H9 (cell line): Measurements from ENCODE around the gene LEPROT. TPM values are rescaled to one million over a fixed set of nuclear protein-coding genes. Genes with fewer than 3 reads are reported as not detected.

ENCODE experiments used
- DNase-seq: peaks from one replicate; pipeline ENCODE4 v3.0.0-alpha.2; 2017
- H2AFZ ChIP-seq: one replicate; pipeline ENCODE4 v1.6.1; 2013; ENCODE audit warnings: mild to moderate bottlenecking, low read length, control low read depth, moderate library complexity
- H2AK5ac ChIP-seq: 2 replicates; pipeline ENCODE4 v1.6.1; 2013; ENCODE audit warnings: low read length, control low read depth, mixed read lengths; ENCODE audit not compliant: insufficient read length
- H2BK120ac ChIP-seq: one replicate; pipeline ENCODE4 v1.6.1; 2013; ENCODE audit warnings: low read depth, mild to moderate bottlenecking, low read length, control low read depth, inconsistent platforms; ENCODE audit not compliant: poor library complexity, severe bottlenecking
- H2BK12ac ChIP-seq: 2 replicates; pipeline ENCODE4 v1.6.1; 2013; ENCODE audit warnings: low read length, control low read depth, mixed read lengths, low read depth; ENCODE audit not compliant: insufficient read length
- H2BK15ac ChIP-seq: 2 replicates; pipeline ENCODE4 v1.6.1; 2013; ENCODE audit warnings: low read depth, low read length, control low read depth
- H2BK20ac ChIP-seq: one replicate; pipeline ENCODE4 v1.6.1; 2013; ENCODE audit warnings: low read depth, mild to moderate bottlenecking, low read length, control low read depth, inconsistent platforms; ENCODE audit not compliant: poor library complexity, severe bottlenecking
- H2BK5ac ChIP-seq: 2 replicates; pipeline ENCODE4 v1.6.1; 2013; ENCODE audit warnings: low read length, control low read depth, mixed read lengths; ENCODE audit not compliant: insufficient read length
- H3K14ac ChIP-seq: 2 replicates; pipeline ENCODE4 v1.6.1; 2013; ENCODE audit warnings: low read length, control low read depth; ENCODE audit not compliant: insufficient read depth
- H3K18ac ChIP-seq: 2 replicates; pipeline ENCODE4 v1.6.1; 2013; ENCODE audit warnings: low read depth, mild to moderate bottlenecking, mixed read lengths, low read length, control low read depth; ENCODE audit not compliant: insufficient read length
- H3K23ac ChIP-seq: 2 replicates; pipeline ENCODE4 v1.6.1; 2013; ENCODE audit warnings: low read length, control low read depth, mixed read lengths, low read depth; ENCODE audit not compliant: insufficient read length
- H3K23me2 ChIP-seq: 2 replicates; pipeline ENCODE4 v1.6.1; 2013; ENCODE audit warnings: low read depth, mild to moderate bottlenecking, mixed read lengths, low read length, control low read depth; ENCODE audit not compliant: insufficient read length, poor library complexity, severe bottlenecking
- H3K27ac ChIP-seq: 2 replicates; pipeline ENCODE4 v1.5.1; 2013; ENCODE audit warnings: low read length, control low read depth, mixed read lengths, low read depth; ENCODE audit not compliant: insufficient read length
- H3K27me3 ChIP-seq: 2 replicates; pipeline ENCODE4 v1.6.1; 2013; ENCODE audit warnings: low read length, control low read depth, inconsistent platforms; ENCODE audit not compliant: insufficient read depth
- H3K4ac ChIP-seq: 2 replicates; pipeline ENCODE4 v1.6.1; 2013; ENCODE audit warnings: low read depth, mild to moderate bottlenecking, control low read depth, inconsistent platforms, low read length, moderate library complexity
- H3K4me1 ChIP-seq: 2 replicates; pipeline ENCODE4 v1.6.1; 2013; ENCODE audit warnings: low read length, control low read depth, inconsistent platforms; ENCODE audit not compliant: insufficient read depth
- H3K4me2 ChIP-seq: 2 replicates; pipeline ENCODE4 v1.6.1; 2013; ENCODE audit warnings: low read length, control low read depth, mixed read lengths; ENCODE audit not compliant: insufficient read length, insufficient read depth
- H3K56ac ChIP-seq: 2 replicates; pipeline ENCODE4 v1.6.1; 2013; ENCODE audit warnings: low read depth, mild to moderate bottlenecking, mixed read lengths, low read length, control low read depth; ENCODE audit not compliant: insufficient read length
- H3K79me1 ChIP-seq: 2 replicates; pipeline ENCODE4 v1.6.1; 2013; ENCODE audit warnings: low read depth, mild to moderate bottlenecking, moderate library complexity, low read length, control low read depth, inconsistent platforms; ENCODE audit not compliant: insufficient read depth, poor library complexity, severe bottlenecking
- H3K79me2 ChIP-seq: 2 replicates; pipeline ENCODE4 v1.6.1; 2013; ENCODE audit warnings: low read length, control low read depth, inconsistent platforms; ENCODE audit not compliant: insufficient read depth
- H3K9ac ChIP-seq: 2 replicates; pipeline ENCODE4 v1.6.1; 2013; ENCODE audit warnings: low read length, control low read depth, mixed read lengths; ENCODE audit not compliant: insufficient read length; ENCODE audit errors: extremely low read depth
- H3K9me3 ChIP-seq: one replicate; pipeline ENCODE4 v1.6.1; 2013; ENCODE audit warnings: low read depth, low read length, inconsistent platforms; ENCODE audit not compliant: control insufficient read depth
- H3T11ph ChIP-seq: one replicate; pipeline ENCODE4 v1.6.1; 2013; ENCODE audit warnings: mild to moderate bottlenecking, low read length, control low read depth, inconsistent platforms
- H4K20me1 ChIP-seq: one replicate; pipeline ENCODE4 v1.6.1; 2013; ENCODE audit not compliant: control insufficient read depth, insufficient read length, insufficient read depth
- H4K5ac ChIP-seq: 2 replicates; pipeline ENCODE4 v1.6.1; 2013; ENCODE audit warnings: low read depth, mild to moderate bottlenecking, mixed read lengths, low read length, control low read depth; ENCODE audit not compliant: insufficient read length
- H4K8ac ChIP-seq: replicated peaks from 2 replicates; pipeline ENCODE4 v1.6.1; 2013; ENCODE audit warnings: low read length, control low read depth, mixed read lengths, low read depth; ENCODE audit not compliant: insufficient read length
- H4K91ac ChIP-seq: 2 replicates; pipeline ENCODE4 v1.6.1; 2013; ENCODE audit warnings: low read depth, mild to moderate bottlenecking, moderate library complexity, mixed read lengths, low read length, control low read depth; ENCODE audit not compliant: insufficient read length
- H3K27ac Mint-ChIP-seq, 3 experiments: 2 replicates in 2 of 3; 3 replicates in 1 of 3; pipeline ENCODE4 v1.8.0; 2020 to 2021; ENCODE audit warnings: mixed read lengths in 3 of 3, mild to moderate bottlenecking in 1 of 3, moderate library complexity in 1 of 3
- H3K27me3 Mint-ChIP-seq: 2 replicates; pipeline ENCODE4 v1.8.0; 2021; ENCODE audit warnings: low read depth, mild to moderate bottlenecking, moderate library complexity, mixed read lengths
- H3K36me3 Mint-ChIP-seq, 3 experiments: 2 replicates in 2 of 3; 3 replicates in 1 of 3; pipeline ENCODE4 v1.8.0; 2020 to 2021; ENCODE audit warnings: low read depth in 3 of 3, mixed read lengths in 3 of 3; ENCODE audit not compliant: insufficient read depth in 1 of 3
- H3K4me1 Mint-ChIP-seq, 2 experiments: 2 replicates each; pipeline ENCODE4 v1.8.0; 2020; ENCODE audit warnings: mixed read lengths in 2 of 2
- H3K4me3 Mint-ChIP-seq, 2 experiments: 2 replicates in 1 of 2; 3 replicates in 1 of 2; pipeline ENCODE4 v1.8.0; 2020 to 2021; ENCODE audit warnings: mild to moderate bottlenecking in 2 of 2, mixed read lengths in 2 of 2, moderate library complexity in 1 of 2
- H3K9me3 Mint-ChIP-seq, 2 experiments: 2 replicates in 1 of 2; 3 replicates in 1 of 2; pipeline ENCODE4 v1.8.0; 2020; ENCODE audit warnings: mild to moderate bottlenecking in 2 of 2, mixed read lengths in 2 of 2, moderate library complexity in 1 of 2
- CTCF ChIP-seq: fragments of 200-600 bp; sonication (generic); conservative IDR thresholded peaks from 3 replicates; pipeline ENCODE4 v1.8.0; 2021; ENCODE audit warnings: antibody characterized with exemption, mild to moderate bottlenecking
- WGBS: extraction: QIAGEN DNeasy Blood & Tissue Kit; methylation state at CpG from one replicate; pipeline ENCODE4 v1.1.7; 2013; ENCODE audit warnings: missing lambda C conversion rate, low lambda C conversion rate, mixed read lengths; ENCODE audit not compliant: insufficient read length; ENCODE audit errors: extremely low coverage; 5-methylcytosine and 5-hydroxymethylcytosine counted together
- total RNA-seq: library from RNA; stranded (reverse); gene quantifications from 2 replicates; pipeline ENCODE4 v1.2.1, GENCODE V29; 2021

The LEPROT gene
- total RNA-seq, 1 experiment from 2014 or later: 32.6 TPM

GRCh38 chr1:65483993-65484754, 63.7 kb downstream of the LEPROT start:
- no peak overlapping the region for H3K56ac ChIP-seq
- no peaks in the 10 kb centered on the region for H3K4me1 ChIP-seq
- no peaks in the 10 kb centered on the region for H4K20me1 ChIP-seq
- H2BK15ac ChIP-seq: no peak overlapping the region
- no peak overlapping the region for H3K14ac ChIP-seq
- DNase-seq: no peak
- no peak overlapping the region for H3K23ac ChIP-seq
- no peak overlapping the region for H2AFZ ChIP-seq
- no peak overlapping the region for H2BK120ac ChIP-seq
- Mint-ChIP-seq H3K4me1 (no peaks in the 10 kb centered on the region), H3K27me3 (no peaks in the 10 kb centered on the region; the same call in 1 of the 2 replicates), H3K9me3 (no peaks in the 10 kb centered on the region), H3K36me3 (no peaks in the 10 kb centered on the region), H3K4me3 (no peak overlapping the region), H3K27ac (no peak overlapping the region)
- no peak overlapping the region for H3K4ac ChIP-seq
- no peaks in the 10 kb centered on the region for H3K23me2 ChIP-seq
- no peaks in the 10 kb centered on the region for H3K9me3 ChIP-seq
- no peak overlapping the region for H2BK5ac ChIP-seq
- no peak overlapping the region for H4K91ac ChIP-seq
- H3K18ac ChIP-seq: no peak overlapping the region
- no peak overlapping the region for H3T11ph ChIP-seq
- H3K79me2 ChIP-seq: no peaks in the 10 kb centered on the region
- H3K27ac ChIP-seq: no peak overlapping the region
- no peaks in the 10 kb centered on the region for H3K79me1 ChIP-seq
- H3K27me3 ChIP-seq: no peaks in the 10 kb centered on the region
- no peak overlapping the region for H2BK20ac ChIP-seq
- no peak overlapping the region for H2AK5ac ChIP-seq
- no peak overlapping the region for H2BK12ac ChIP-seq
- WGBS: no CpG with 5 or more reads among the region's 8 CpGs
- H4K5ac ChIP-seq: no peak overlapping the region
- no peak overlapping the region for H4K8ac ChIP-seq
- no peak for TF ChIP-seq CTCF
- H3K9ac ChIP-seq: no peak overlapping the region
- H3K4me2 ChIP-seq: no peak overlapping the region

Other genes with a start within 250 kb of the LEPROT start
- gene DNAJC6, start 111.1 kb upstream of the LEPROT start, total RNA-seq: 2.2 TPM in 2 replicates
- gene LEPR, start within 50 bp of the LEPROT start, total RNA-seq: 3.3 TPM in 2 replicates